WTC11 (cell line): ENCODE results near the gene ENAH. TPM values are rescaled to one million over a fixed set of nuclear protein-coding genes. Genes with fewer than 3 reads are reported as not detected.

ENCODE experiments used
- ATAC-seq: fragments of 200-7000 bp; cut with Tn5 transposase; 2 replicates; pipeline ENCODE4 v1.10.0; 2021; ENCODE audit warnings: mild to moderate bottlenecking, moderate library complexity
- CTCF ChIA-PET: fragments of 300-600 bp; sonication (Branson Sonifier 250); formaldehyde crosslinking; loops from one replicate; lab custom pipeline; 2021; ENCODE audit warnings: antibody characterized with exemption; lab: Charles Lee
- POLR2A ChIA-PET: fragments of 350-600 bp; sonication (Branson Sonifier 250); formaldehyde crosslinking; loops from one replicate; lab custom pipeline; 2021; ENCODE audit warnings: antibody characterized with exemption; lab: Charles Lee
- DNase-seq: peaks from one replicate; pipeline ENCODE4 v3.0.0; 2021; ENCODE audit warnings: low spot score
- H3K27ac Mint-ChIP-seq: 2 replicates; pipeline ENCODE4 v1.8.0; 2021; ENCODE audit warnings: mixed read lengths
- H3K27me3 Mint-ChIP-seq: 2 replicates; pipeline ENCODE4 v1.8.0; 2021; ENCODE audit warnings: low read depth, mild to moderate bottlenecking, moderate library complexity, mixed read lengths
- H3K36me3 Mint-ChIP-seq: 2 replicates; pipeline ENCODE4 v1.8.0; 2021; ENCODE audit warnings: mixed read lengths
- H3K4me1 Mint-ChIP-seq: 2 replicates; pipeline ENCODE4 v1.8.0; 2022; ENCODE audit warnings: mixed read lengths
- H3K4me3 Mint-ChIP-seq: 2 replicates; pipeline ENCODE4 v1.8.0; 2021; ENCODE audit warnings: mild to moderate bottlenecking, moderate library complexity, mixed read lengths
- H3K9me3 Mint-ChIP-seq: 2 replicates; pipeline ENCODE4 v1.8.0; 2021; ENCODE audit warnings: mixed read lengths
- ATF1 ChIP-seq: sonication (generic); formaldehyde crosslinking; IDR thresholded peaks from 2 replicates; pipeline ENCODE4 v1.8.1; 2023; ENCODE audit warnings: mild to moderate bottlenecking, moderate library complexity, missing genetic modification reagents
- GRHL2 ChIP-seq: fragments of 250-450 bp; sonication (Bioruptor Pico); IDR thresholded peaks from 2 replicates; pipeline ENCODE4 v1.8.0; 2022; ENCODE audit warnings: mild to moderate bottlenecking, moderate library complexity; ENCODE audit not compliant: insufficient replicate concordance, severe bottlenecking
- JAZF1 ChIP-seq: fragments of 250-450 bp; sonication (Bioruptor Pico); IDR thresholded peaks from 2 replicates; pipeline ENCODE4 v1.9.0; 2021; ENCODE audit warnings: moderate library complexity, mild to moderate bottlenecking, inconsistent platforms
- MXD4 ChIP-seq: fragments of 250-450 bp; sonication (Bioruptor Pico); IDR thresholded peaks from 2 replicates; pipeline ENCODE4 v1.8.0; 2021; ENCODE audit warnings: mild to moderate bottlenecking, moderate library complexity, borderline replicate concordance
- NFATC4 ChIP-seq: fragments of 250-450 bp; sonication (Bioruptor Pico); IDR thresholded peaks from 2 replicates; pipeline ENCODE4 v1.9.0; 2021; ENCODE audit warnings: mild to moderate bottlenecking
- OVOL2 ChIP-seq: fragments of 250-450 bp; sonication (Bioruptor Pico); IDR thresholded peaks from 2 replicates; pipeline ENCODE4 v1.9.0; 2021; ENCODE audit warnings: mild to moderate bottlenecking, borderline replicate concordance
- ZBTB21 ChIP-seq: sonication (generic); formaldehyde crosslinking; IDR thresholded peaks from 2 replicates; pipeline ENCODE4 v1.8.1; 2023; ENCODE audit warnings: mild to moderate bottlenecking, missing genetic modification reagents, borderline replicate concordance
- total RNA-seq: library from RNA; stranded (reverse); gene quantifications from 3 replicates; pipeline ENCODE4 v1.2.3, GENCODE V29; 2021
- TF ChIP-seq, protein P1 (sequence below): fragments of 200-600 bp; IDR thresholded peaks from 2 replicates; pipeline ENCODE4 v1.8.0; 2022; ENCODE audit warnings: antibody characterized with exemption
- TF ChIP-seq, protein P2 (sequence below): sonication (generic); formaldehyde crosslinking; IDR thresholded peaks from 2 replicates; pipeline ENCODE4 v1.8.1; 2023; ENCODE audit warnings: mild to moderate bottlenecking, missing genetic modification reagents, moderate library complexity
- TF ChIP-seq, protein P3 (sequence below): sonication (generic); formaldehyde crosslinking; IDR thresholded peaks from 2 replicates; pipeline ENCODE4 v1.8.0; 2022; ENCODE audit warnings: missing genetic modification reagents
- TF ChIP-seq, protein P4 (sequence below): sonication (generic); formaldehyde crosslinking; IDR thresholded peaks from 2 replicates; pipeline ENCODE4 v1.8.1; 2023; ENCODE audit warnings: mild to moderate bottlenecking, missing genetic modification reagents
- TF ChIP-seq, protein P5 (sequence below): sonication (generic); formaldehyde crosslinking; IDR thresholded peaks from 2 replicates; pipeline ENCODE4 v1.8.1; 2023; ENCODE audit warnings: mild to moderate bottlenecking, moderate library complexity, missing genetic modification reagents
- TF ChIP-seq, protein P6 (sequence below): fragments of 250-450 bp; sonication (Bioruptor Pico); IDR thresholded peaks from 2 replicates; pipeline ENCODE4 v2.1.2; 2022; ENCODE audit warnings: mild to moderate bottlenecking, moderate library complexity
- TF ChIP-seq, protein P7 (sequence below): sonication (generic); formaldehyde crosslinking; conservative IDR thresholded peaks from 2 replicates; pipeline ENCODE4 v1.8.1; 2023; ENCODE audit warnings: mild to moderate bottlenecking, low read depth, missing genetic modification reagents, moderate library complexity

Gene ENAH
- total RNA-seq, 1 experiment from 2014 or later, result 227 TPM

DNA sequence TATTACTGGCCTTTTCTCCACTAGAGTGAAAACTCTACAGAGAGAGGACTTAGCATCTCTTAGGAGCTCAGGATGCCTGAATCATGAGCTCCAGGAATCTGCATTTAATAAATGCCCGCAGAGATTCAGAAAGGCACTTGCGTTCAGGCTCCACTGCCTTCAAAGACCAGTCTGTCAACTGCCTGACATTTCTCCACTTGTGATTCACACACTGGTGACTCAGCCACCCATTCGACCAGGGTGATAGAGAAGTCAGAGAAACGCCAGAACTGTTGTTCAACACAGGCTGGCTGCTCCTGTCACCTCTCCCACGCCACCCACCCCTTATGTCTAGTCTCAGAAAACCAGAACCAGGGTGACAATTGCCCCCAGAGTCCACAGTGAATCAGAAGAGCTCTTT lies 198.2 kb downstream of the ENAH start:
- H3K27ac Mint-ChIP-seq, result no peak overlapping the region
- CTCF ChIA-PET, result interaction anchor here (0.9 to 1.1 kb wide), 2 partner anchors 13 to 322 kb away, joined by 3 read pairs; no protein-coding TSS in a partner anchor
- TF ChIP-seq, protein P1, sequence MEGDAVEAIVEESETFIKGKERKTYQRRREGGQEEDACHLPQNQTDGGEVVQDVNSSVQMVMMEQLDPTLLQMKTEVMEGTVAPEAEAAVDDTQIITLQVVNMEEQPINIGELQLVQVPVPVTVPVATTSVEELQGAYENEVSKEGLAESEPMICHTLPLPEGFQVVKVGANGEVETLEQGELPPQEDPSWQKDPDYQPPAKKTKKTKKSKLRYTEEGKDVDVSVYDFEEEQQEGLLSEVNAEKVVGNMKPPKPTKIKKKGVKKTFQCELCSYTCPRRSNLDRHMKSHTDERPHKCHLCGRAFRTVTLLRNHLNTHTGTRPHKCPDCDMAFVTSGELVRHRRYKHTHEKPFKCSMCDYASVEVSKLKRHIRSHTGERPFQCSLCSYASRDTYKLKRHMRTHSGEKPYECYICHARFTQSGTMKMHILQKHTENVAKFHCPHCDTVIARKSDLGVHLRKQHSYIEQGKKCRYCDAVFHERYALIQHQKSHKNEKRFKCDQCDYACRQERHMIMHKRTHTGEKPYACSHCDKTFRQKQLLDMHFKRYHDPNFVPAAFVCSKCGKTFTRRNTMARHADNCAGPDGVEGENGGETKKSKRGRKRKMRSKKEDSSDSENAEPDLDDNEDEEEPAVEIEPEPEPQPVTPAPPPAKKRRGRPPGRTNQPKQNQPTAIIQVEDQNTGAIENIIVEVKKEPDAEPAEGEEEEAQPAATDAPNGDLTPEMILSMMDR, result no peak
- TF ChIP-seq NFATC4 (CRISPR knock-in tag), result no peak
- no peak for TF ChIP-seq OVOL2
- TF ChIP-seq, protein P2, sequence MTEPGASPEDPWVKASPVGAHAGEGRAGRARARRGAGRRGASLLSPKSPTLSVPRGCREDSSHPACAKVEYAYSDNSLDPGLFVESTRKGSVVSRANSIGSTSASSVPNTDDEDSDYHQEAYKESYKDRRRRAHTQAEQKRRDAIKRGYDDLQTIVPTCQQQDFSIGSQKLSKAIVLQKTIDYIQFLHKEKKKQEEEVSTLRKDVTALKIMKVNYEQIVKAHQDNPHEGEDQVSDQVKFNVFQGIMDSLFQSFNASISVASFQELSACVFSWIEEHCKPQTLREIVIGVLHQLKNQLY (CRISPR knock-in tag), result no peak
- no peak for TF ChIP-seq GRHL2 (CRISPR knock-in tag)
- TF ChIP-seq, protein P3, sequence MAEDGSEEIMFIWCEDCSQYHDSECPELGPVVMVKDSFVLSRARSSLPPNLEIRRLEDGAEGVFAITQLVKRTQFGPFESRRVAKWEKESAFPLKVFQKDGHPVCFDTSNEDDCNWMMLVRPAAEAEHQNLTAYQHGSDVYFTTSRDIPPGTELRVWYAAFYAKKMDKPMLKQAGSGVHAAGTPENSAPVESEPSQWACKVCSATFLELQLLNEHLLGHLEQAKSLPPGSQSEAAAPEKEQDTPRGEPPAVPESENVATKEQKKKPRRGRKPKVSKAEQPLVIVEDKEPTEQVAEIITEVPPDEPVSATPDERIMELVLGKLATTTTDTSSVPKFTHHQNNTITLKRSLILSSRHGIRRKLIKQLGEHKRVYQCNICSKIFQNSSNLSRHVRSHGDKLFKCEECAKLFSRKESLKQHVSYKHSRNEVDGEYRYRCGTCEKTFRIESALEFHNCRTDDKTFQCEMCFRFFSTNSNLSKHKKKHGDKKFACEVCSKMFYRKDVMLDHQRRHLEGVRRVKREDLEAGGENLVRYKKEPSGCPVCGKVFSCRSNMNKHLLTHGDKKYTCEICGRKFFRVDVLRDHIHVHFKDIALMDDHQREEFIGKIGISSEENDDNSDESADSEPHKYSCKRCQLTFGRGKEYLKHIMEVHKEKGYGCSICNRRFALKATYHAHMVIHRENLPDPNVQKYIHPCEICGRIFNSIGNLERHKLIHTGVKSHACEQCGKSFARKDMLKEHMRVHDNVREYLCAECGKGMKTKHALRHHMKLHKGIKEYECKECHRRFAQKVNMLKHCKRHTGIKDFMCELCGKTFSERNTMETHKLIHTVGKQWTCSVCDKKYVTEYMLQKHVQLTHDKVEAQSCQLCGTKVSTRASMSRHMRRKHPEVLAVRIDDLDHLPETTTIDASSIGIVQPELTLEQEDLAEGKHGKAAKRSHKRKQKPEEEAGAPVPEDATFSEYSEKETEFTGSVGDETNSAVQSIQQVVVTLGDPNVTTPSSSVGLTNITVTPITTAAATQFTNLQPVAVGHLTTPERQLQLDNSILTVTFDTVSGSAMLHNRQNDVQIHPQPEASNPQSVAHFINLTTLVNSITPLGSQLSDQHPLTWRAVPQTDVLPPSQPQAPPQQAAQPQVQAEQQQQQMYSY (CRISPR knock-in tag), result no peak
- TF ChIP-seq, protein P4, sequence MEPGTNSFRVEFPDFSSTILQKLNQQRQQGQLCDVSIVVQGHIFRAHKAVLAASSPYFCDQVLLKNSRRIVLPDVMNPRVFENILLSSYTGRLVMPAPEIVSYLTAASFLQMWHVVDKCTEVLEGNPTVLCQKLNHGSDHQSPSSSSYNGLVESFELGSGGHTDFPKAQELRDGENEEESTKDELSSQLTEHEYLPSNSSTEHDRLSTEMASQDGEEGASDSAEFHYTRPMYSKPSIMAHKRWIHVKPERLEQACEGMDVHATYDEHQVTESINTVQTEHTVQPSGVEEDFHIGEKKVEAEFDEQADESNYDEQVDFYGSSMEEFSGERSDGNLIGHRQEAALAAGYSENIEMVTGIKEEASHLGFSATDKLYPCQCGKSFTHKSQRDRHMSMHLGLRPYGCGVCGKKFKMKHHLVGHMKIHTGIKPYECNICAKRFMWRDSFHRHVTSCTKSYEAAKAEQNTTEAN (CRISPR knock-in tag), result no peak
- no peak for TF ChIP-seq MXD4
- TF ChIP-seq ZBTB21 (CRISPR knock-in tag), result no peak
- TF ChIP-seq ATF1, result no peak
- TF ChIP-seq, protein P5, sequence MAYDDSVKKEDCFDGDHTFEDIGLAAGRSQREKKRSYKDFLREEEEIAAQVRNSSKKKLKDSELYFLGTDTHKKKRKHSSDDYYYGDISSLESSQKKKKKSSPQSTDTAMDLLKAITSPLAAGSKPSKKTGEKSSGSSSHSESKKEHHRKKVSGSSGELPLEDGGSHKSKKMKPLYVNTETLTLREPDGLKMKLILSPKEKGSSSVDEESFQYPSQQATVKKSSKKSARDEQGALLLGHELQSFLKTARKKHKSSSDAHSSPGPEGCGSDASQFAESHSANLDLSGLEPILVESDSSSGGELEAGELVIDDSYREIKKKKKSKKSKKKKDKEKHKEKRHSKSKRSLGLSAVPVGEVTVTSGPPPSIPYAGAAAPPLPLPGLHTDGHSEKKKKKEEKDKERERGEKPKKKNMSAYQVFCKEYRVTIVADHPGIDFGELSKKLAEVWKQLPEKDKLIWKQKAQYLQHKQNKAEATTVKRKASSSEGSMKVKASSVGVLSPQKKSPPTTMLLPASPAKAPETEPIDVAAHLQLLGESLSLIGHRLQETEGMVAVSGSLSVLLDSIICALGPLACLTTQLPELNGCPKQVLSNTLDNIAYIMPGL (CRISPR knock-in tag), result no peak
- TF ChIP-seq, protein P6, sequence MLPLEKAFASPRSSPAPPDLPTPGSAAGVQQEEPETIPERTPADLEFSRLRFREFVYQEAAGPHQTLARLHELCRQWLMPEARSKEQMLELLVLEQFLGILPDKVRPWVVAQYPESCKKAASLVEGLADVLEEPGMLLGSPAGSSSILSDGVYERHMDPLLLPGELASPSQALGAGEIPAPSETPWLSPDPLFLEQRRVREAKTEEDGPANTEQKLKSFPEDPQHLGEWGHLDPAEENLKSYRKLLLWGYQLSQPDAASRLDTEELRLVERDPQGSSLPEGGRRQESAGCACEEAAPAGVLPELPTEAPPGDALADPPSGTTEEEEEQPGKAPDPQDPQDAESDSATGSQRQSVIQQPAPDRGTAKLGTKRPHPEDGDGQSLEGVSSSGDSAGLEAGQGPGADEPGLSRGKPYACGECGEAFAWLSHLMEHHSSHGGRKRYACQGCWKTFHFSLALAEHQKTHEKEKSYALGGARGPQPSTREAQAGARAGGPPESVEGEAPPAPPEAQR (CRISPR knock-in tag), result no peak
- TF ChIP-seq, protein P7, sequence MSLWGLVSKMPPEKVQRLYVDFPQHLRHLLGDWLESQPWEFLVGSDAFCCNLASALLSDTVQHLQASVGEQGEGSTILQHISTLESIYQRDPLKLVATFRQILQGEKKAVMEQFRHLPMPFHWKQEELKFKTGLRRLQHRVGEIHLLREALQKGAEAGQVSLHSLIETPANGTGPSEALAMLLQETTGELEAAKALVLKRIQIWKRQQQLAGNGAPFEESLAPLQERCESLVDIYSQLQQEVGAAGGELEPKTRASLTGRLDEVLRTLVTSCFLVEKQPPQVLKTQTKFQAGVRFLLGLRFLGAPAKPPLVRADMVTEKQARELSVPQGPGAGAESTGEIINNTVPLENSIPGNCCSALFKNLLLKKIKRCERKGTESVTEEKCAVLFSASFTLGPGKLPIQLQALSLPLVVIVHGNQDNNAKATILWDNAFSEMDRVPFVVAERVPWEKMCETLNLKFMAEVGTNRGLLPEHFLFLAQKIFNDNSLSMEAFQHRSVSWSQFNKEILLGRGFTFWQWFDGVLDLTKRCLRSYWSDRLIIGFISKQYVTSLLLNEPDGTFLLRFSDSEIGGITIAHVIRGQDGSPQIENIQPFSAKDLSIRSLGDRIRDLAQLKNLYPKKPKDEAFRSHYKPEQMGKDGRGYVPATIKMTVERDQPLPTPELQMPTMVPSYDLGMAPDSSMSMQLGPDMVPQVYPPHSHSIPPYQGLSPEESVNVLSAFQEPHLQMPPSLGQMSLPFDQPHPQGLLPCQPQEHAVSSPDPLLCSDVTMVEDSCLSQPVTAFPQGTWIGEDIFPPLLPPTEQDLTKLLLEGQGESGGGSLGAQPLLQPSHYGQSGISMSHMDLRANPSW, result no peak
- no peak for TF ChIP-seq JAZF1 (CRISPR knock-in tag)
- TF ChIP-seq, all 79 proteins: peak for 0

More for the DNA sequence above, 198.2 kb downstream of the ENAH start:
- H3K9me3 Mint-ChIP-seq, result peaks cover 14% of the 10 kb centered on the region
- H3K27me3 Mint-ChIP-seq, result no peaks in the 10 kb centered on the region
- H3K4me3 Mint-ChIP-seq, result no peak overlapping the region
- DNase-seq (no peak), ATAC-seq (no peak)
- no peaks in the 10 kb centered on the region for H3K4me1 Mint-ChIP-seq
- H3K36me3 Mint-ChIP-seq, result 0 out of 2 replicates have a peak, but pooled peaks cover 6% of the 10 kb centered on the region
- POLR2A ChIA-PET, result interaction anchor here (0.7 kb wide), 1 partner anchor 14 kb away, joined by 3 read pairs; no protein-coding TSS in a partner anchor
